Measurements from ENCODE around the gene CFAP410. TPM values are rescaled to one million over a fixed set of nuclear protein-coding genes. Genes with fewer than 3 reads are reported as not detected.

CFAP410 gene
- total and polyA plus RNA-seq, 7 donors: 8.3 to 13.7 (median 10.1) TPM

GRCh38 chr21:44314561-44314960 lies 24.6 kb downstream of the CFAP410 start:
- TF ChIP-seq CTCF (IDR thresholded peaks at IDR 0.05): no peak
- intact Hi-C loops (cut with DNase I): no loop called here
- 90 to 95% (median 94%) methylated on average over 10 to 11 of the region's 11 CpGs for WGBS, 3 donors
- DNase-seq: no peak
- no peak for ATAC-seq
- no peaks in the 10 kb centered on the region for H3K4me1 ChIP-seq
- no peak overlapping the region for H3K27ac ChIP-seq
- no peaks in the 10 kb centered on the region for H3K9me3 ChIP-seq
- peaks cover 0 to 55% of the 10 kb centered on the region in 2 donors for H3K36me3 ChIP-seq (ENCODE audit: insufficient read depth in 1 of 2, low read depth in 1 of 2)
- no peaks in the 10 kb centered on the region for H3K27me3 ChIP-seq (ENCODE audit: insufficient read depth in 3 of 3, low read length in 2 of 3)
- no peak overlapping the region for H3K4me3 ChIP-seq

GRCh38 chr21:44314128-44314527 lies 25.1 kb downstream of the CFAP410 start:
- Histone ChIP-seq H3K36me3 (ENCODE audit: insufficient read depth in 1 of 2, low read depth in 1 of 2) (peaks cover 0 to 53% of the 10 kb centered on the region in 2 donors), H3K27ac (no peak overlapping the region), H3K4me3 (no peak overlapping the region), H3K27me3 (ENCODE audit: insufficient read depth in 3 of 3, low read length in 2 of 3) (no peaks in the 10 kb centered on the region), H3K9me3 (no peaks in the 10 kb centered on the region), H3K4me1 (no peaks in the 10 kb centered on the region)
- DNase-seq (no peak), ATAC-seq (no peak)
- WGBS, 3 donors: 87 to 95% (median 90%) methylated on average over 12 to 15 of the region's 15 CpGs
- intact Hi-C loops (cut with DNase I): no loop called here
- TF ChIP-seq CTCF (IDR thresholded peaks at IDR 0.05): no peak

GRCh38 chr21:44313451-44313850 lies 25.7 kb downstream of the CFAP410 start:
- no peak for DNase-seq
- ATAC-seq: no peak
- Histone ChIP-seq H3K27ac (no peak overlapping the region), H3K27me3 (ENCODE audit: insufficient read depth in 3 of 3, low read length in 2 of 3) (no peaks in the 10 kb centered on the region), H3K9me3 (no peaks in the 10 kb centered on the region), H3K36me3 (ENCODE audit: insufficient read depth in 1 of 2, low read depth in 1 of 2) (peaks cover 0 to 48% of the 10 kb centered on the region in 2 donors), H3K4me3 (no peak overlapping the region), H3K4me1 (no peaks in the 10 kb centered on the region)
- TF ChIP-seq CTCF (IDR thresholded peaks at IDR 0.05): no peak
- intact Hi-C loops (cut with DNase I): no loop called here
- 87 to 88% (median 88%) methylated on average over 13 of the region's 13 CpGs for WGBS, 3 donors

- no peaks in the 10 kb centered on the region for H3K27me3 ChIP-seq (ENCODE audit: insufficient read depth in 3 of 3, low read length in 2 of 3)
- H3K4me3 ChIP-seq: no peak overlapping the region
- H3K9me3 ChIP-seq: no peaks in the 10 kb centered on the region
- 90 to 96% (median 96%) methylated on average over 16 to 19 of the region's 19 CpGs for WGBS, 3 donors
- ATAC-seq: no peak
- no peaks in the 10 kb centered on the region for H3K4me1 ChIP-seq
- intact Hi-C loops (cut with DNase I): no loop called here
- no peak overlapping the region for H3K27ac ChIP-seq
- peaks cover 0 to 44% of the 10 kb centered on the region in 2 donors for H3K36me3 ChIP-seq (ENCODE audit: insufficient read depth in 1 of 2, low read depth in 1 of 2)
- TF ChIP-seq CTCF (IDR thresholded peaks at IDR 0.05): no peak
- no peak for DNase-seq
Measured at GRCh38 chr21:44312716-44313115, 26.5 kb downstream of the CFAP410 start.

- Histone ChIP-seq H3K27ac (no peak overlapping the region), H3K4me1 (no peaks in the 10 kb centered on the region), H3K27me3 (ENCODE audit: insufficient read depth in 3 of 3, low read length in 2 of 3) (no peaks in the 10 kb centered on the region), H3K9me3 (no peaks in the 10 kb centered on the region), H3K36me3 (ENCODE audit: insufficient read depth in 1 of 2, low read depth in 1 of 2) (peaks cover 0 to 42% of the 10 kb centered on the region in 2 donors), H3K4me3 (no peak overlapping the region)
- intact Hi-C loops (cut with DNase I): no loop called here
- WGBS, 3 donors: 85 to 92% (median 90%) methylated on average over 17 to 22 of the region's 22 CpGs
- DNase-seq: no peak
- TF ChIP-seq CTCF (IDR thresholded peaks at IDR 0.05): no peak
- ATAC-seq: no peak
Measured at GRCh38 chr21:44312089-44312488, 27.1 kb downstream of the CFAP410 start.

Data from psoas muscle (tissue), 8 donors.